ENCODE data around the gene SERPINA7.
"Not testable (repeated sequence)": the region's sequence is repeated elsewhere in the genome, so short reads cannot be mapped to it uniquely, and the experiment has no call there.

The SERPINA7 gene

DNA sequence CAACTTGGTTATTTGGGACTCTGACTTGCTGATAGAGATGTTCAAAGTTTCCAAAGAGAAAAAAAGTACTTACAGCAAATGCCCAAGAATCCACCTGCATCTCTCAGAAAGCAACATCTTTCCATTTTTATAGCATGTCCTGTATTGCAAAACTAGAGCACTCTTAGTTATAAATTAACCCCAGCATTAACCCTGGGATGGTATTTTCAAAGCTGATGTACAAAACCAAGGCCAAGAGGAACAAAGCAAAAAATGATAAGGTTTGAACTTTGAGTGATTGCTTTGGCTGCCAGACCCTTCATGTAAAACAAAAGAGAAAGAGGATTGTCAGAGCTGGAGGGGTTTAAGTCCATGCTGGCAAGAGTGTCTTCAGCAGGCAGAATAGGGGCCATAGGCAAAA lies at the start of gene SERPINA7:
Gene SERPINA7 (minus strand): TSS at position 103 of the 400 bp plus-strand sequence. CDS start 1,669 bp downstream, outside the sequence.
- in situ Hi-C loops (cut with MboI; ENCODE audit: low sequenced_read_pairs) = no loop called here

DNA sequence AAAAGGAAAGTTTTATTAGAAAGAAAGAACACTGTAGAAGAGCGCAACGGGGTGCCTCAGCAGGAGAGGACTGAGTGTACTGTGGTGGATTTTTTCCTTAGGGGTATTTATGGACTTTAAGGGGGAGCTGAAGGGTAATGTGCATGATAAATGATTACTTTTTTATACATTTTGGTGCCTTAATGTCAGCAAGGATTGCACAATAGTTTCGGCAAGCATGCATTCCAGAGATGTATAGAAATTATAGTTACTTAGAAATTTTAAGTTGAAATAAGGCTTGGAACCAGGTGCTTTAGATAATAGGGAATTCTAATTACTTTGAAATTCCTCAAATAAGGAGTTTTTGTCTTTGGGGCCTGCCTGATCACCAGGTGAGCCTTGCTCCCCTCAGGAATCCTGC lies 30.5 kb upstream of the SERPINA7 start:
- in situ Hi-C loops (cut with MboI; ENCODE audit: low sequenced_read_pairs) = no loop called here

GRCh38 chrX:106050054-106050453 lies 11.5 kb upstream of the SERPINA7 start:
- in situ Hi-C loops (cut with MboI; ENCODE audit: low sequenced_read_pairs) = no loop called here

DNA sequence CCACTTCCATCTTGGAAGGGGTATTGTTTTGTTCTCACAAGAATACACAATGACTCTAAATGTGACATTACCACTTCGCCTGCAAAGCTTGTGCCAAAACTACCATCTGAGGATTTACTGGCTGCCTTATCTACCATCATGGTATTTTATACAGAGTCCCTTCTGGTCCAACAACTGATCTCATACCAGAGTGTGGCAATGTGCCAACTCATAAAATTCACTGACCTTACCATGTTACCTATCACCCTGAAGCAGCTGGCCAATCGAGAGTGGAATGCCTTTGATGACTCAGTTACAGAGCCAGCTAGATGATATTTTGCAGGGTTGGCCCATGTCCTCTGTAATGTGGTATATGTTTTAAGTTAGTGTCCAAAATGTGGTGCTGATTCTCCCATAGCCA lies 3.8 kb upstream of the SERPINA7 start:
- in situ Hi-C loops (cut with MboI; ENCODE audit: low sequenced_read_pairs) = no loop called here

GRCh38 chrX:106040861-106041260 lies 2.3 kb upstream of the SERPINA7 start:
- in situ Hi-C loops (cut with MboI; ENCODE audit: low sequenced_read_pairs) = no loop called here

DNA sequence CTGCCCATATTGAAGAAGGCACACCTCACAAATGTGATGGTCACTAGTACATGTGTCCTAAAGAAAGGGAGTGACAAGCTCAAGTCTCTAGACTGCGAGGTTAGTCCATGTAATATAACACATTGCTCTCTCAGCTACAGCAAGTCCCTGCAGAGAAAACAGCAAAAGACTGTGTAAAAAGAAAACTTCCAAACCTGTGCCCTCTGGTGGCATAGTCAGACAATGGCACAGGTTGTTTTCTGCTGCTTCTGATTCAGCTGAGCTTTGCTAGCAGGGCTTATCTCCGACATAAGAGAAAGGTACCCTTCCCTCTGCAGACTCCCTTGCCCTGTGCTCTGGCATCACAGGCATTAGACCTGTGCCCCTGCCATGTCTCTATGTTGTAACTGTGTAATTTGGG lies 1.4 kb upstream of the SERPINA7 start:
- in situ Hi-C loops (cut with MboI; ENCODE audit: low sequenced_read_pairs) = no loop called here

- in situ Hi-C loops (cut with MboI; ENCODE audit: low sequenced_read_pairs) = no loop called here
These were observed 573 bp downstream of the SERPINA7 start for GRCh38 chrX:106037835-106038473.

DNA sequence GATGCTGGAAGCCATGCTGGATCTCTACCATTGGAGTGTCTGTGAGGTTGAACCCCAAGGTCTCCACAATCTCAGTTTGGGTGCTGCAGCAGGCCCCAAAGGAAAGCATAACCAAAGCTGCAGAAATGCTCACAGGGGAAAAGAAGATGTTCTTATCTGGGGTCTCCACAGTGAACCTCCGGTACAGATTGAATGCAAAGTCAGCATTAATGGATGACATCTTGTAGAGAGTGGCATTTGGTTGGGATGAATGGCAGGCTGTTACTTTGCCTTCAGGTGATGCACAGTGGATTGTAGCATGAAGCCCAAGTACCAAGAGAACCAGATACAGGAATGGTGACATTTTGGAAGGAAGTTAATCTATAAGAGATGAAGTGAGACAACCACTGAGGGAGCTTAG lies 1.8 kb downstream of the SERPINA7 start:
- in situ Hi-C loops (cut with MboI; ENCODE audit: low sequenced_read_pairs) = no loop called here

DNA sequence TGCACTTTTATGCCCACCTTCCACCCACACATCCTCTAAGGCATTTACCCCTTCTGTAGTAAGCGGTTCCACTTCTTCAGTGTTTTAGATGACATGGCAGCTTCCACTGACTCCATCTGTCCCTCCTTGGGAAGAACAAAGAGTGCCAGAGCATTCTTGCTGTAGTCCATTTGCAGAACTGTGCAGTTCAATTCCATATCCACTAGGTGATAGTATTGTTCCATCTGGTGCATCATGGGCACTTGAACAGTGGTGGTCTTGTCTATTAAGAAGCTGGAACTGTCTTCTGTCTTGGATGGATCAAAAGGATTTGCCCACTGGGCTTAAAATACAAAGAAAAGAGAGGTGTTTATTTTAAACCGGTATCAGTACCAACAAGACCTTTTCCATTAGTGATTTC lies 3.5 kb downstream of the SERPINA7 start:
- in situ Hi-C loops (cut with MboI; ENCODE audit: low sequenced_read_pairs) = no loop called here

DNA sequence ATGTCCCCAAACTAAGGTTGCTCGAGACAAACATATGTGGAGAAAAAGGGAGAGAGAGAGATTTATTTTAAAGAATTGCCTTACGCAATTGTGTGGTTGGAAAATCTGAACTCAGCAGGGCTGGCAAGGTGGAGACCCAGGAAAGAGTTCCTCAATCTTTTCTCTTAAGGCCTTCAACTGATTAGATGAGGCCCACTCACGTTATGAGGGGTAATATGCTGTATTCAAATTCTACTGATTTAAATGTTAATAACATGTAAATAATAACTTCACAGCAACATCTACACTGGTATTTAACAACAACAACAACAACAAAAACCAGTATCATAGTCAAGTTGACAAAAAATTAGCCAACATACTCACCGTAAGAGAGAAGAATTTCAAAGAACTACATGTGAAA lies 14.6 kb downstream of the SERPINA7 start:
- in situ Hi-C loops (cut with MboI; ENCODE audit: low sequenced_read_pairs) = no loop called here

- in situ Hi-C loops (cut with MboI; ENCODE audit: low sequenced_read_pairs) = no loop called here
These were observed 16.3 kb downstream of the SERPINA7 start for GRCh38 chrX:106022238-106022637.

DNA sequence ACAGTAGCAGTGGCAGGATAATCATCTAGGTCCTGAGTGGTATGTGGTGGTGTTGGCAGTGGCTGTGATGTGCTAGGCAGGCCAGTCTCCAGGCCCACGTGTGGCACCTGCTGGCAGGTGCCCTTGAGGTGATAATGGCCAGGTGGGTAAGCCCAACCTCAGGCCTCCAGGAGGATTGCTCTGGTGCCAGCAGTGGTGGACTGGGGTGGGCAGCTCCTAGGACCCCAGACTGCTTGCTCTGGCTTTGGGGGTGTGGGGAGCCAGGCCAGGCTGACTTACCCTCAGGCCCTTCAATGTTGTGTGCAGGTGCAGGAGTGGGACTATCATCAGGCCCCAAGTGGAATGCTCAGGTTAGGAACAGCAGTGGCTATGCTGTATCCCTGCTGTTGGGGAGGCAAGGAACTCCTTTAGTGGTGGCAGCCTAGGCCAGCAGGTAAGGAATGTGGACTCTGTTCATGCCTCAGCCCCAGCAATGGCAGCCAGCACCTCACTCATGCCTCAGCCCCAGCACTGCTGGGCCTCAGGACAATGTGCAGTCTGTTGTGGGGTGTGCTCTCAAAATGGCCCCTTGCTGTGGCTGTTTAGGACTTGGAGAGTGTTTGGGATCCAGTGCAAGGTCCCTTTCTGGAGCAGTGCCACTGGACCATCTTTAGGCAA lies 24.3 kb downstream of the SERPINA7 start:
- in situ Hi-C loops (cut with MboI; ENCODE audit: low sequenced_read_pairs) = no loop called here

DNA sequence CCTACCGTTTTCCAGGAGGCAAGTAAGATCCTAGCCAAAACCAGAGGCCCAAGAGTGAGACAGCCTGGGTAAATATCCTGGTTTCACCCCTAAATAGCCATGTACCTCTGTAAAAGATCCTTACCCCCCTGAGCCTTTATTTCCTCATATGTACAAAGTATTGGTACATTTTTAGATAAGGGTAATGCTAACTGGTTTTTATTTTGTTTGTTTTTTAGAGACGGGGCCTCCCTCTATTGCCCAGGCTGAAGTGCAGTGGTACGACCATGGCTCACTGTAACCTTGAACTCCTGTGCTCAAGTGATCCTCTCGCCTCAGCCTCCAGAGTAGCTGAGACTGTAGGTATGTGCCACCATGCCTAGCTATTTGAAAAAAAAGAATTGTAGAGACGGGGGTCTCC lies 29.4 kb downstream of the SERPINA7 start:
- in situ Hi-C loops (cut with MboI; ENCODE audit: low sequenced_read_pairs) = no loop called here

DNA sequence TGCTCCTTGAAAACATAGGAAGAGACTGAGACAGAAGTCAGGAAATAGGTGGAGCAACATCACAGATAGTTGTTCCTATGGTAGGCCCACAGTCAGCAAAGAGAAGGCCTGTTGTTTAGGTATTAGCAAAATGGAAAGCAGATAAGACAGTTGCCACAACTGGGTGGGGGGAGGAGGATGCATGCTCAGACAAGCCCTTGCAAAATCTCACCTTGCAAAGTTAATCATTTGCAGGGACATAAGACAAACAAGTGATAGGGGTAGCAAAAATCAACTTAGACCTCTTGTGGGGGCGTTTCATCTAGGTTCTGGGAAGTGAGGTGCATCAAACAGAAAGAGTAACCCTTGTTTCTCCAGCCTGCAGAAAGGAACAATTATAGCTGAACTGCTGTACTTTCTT lies 30.7 kb downstream of the SERPINA7 start:
- in situ Hi-C loops (cut with MboI; ENCODE audit: low sequenced_read_pairs) = no loop called here

DNA sequence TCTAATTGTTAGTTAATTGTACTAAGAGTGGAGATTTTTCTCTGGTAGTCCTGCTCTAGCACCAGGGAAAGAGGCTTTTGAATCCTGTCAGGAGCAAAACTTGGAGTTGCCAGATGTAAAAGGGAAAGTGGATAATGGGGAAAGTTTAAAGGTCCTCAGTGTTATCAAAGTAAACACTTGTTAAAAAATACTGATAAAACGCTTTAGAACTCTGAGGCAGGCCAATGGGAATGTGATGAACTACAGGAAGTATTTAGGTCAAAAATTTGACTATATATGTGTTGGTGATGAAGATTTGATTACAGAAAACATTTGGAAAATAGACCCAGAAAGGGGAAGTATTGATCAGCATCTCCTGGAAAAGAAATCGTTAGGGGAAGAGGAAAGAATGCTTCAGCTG lies 32.8 kb downstream of the SERPINA7 start:
- in situ Hi-C loops (cut with MboI; ENCODE audit: low sequenced_read_pairs) = no loop called here

- in situ Hi-C loops (cut with MboI; ENCODE audit: low sequenced_read_pairs) = not testable (repeated sequence)
These were observed 37.9 kb downstream of the SERPINA7 start for GRCh38 chrX:106000609-106001008.

- in situ Hi-C loops (cut with MboI; ENCODE audit: low sequenced_read_pairs) = no loop called here
These were observed 38.3 kb downstream of the SERPINA7 start for GRCh38 chrX:106000203-106000602.

GRCh38 chrX:105999294-105999693 lies 39.2 kb downstream of the SERPINA7 start:
- in situ Hi-C loops (cut with MboI; ENCODE audit: low sequenced_read_pairs) = no loop called here

DNA sequence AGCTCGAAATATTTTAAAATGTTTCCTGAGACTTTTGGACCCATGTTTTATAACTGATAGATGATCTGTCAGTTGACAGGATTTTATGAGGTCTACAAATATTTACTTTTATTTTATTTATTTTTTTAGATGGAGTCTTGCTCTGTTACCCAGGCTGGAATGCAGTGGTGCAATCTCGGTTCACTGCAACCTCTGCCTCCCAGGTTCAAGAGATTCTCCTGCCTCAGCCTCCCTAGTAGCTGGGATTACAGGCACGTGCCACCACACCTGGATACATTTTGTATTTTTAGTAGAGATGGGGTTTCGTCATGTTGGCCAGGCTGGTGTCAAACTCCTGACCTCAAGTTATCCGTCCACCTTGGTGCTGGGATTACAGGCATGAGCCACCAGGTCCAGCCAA lies 50.0 kb downstream of the SERPINA7 start:
- in situ Hi-C loops (cut with MboI; ENCODE audit: low sequenced_read_pairs) = not testable (repeated sequence)

Data from HL-60/S4 treated with phorbol 12-myristate 13-acetate at 8.2 ng/mL for 4 days and 3 days (cell line).